Choroid plexus epithelial cell (primary cell): Measurements from ENCODE around the gene TRIM33.

ENCODE experiments used
- DNase-seq: peaks from one replicate; pipeline ENCODE4 v3.0.0-alpha.2; 2010; ENCODE audit warnings: low read depth
- H3K4me3 ChIP-seq: 2 replicates; pipeline ENCODE4 v1.5.1; 2011; ENCODE audit warnings: low read depth, mild to moderate bottlenecking, control low read depth, low read length, moderate library complexity
- TF ChIP-seq, protein P1 (sequence below): conservative IDR thresholded peaks from 2 replicates; pipeline ENCODE4 v1.5.1; 2011; ENCODE audit warnings: low read depth, mild to moderate bottlenecking, control low read depth, inconsistent platforms, low read length, moderate library complexity

Gene TRIM33

DNA sequence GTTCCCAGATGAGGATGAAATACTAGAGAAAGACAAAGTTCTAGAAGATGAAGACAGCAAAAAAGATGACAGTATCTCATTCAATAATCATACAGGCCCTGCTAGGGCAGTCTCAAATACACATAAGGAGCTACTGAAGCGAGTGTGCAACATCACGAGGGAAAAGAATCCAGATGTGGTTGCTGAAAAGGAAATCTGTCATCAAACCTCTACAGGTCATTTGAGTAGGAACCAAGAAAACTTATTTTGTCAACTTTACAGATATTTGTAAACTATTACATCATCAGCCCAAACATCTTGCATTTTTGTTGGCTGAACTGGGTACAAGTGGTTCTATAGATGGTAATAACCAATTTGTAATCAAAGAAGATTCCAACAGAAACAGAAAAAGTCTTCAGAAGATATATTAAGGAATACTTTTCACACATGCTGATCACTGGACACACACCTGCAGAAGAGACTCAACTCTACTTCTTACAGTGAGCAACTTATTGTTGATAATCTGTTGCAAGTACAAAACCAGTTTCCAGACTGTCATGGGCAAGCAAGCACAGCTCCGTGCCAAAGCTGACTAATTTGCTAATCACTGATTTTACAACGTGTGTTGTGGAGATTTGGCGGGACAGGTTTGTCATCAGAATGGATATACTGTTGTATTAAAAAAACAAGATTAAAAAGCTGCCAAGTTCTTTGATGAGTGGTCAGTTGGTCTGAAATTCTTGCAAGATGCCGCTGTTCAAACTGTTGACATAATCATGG, 42.1 kb downstream of the TRIM33 start:
- DNase-seq, result peak; percentile 57
- TF ChIP-seq, protein P1, sequence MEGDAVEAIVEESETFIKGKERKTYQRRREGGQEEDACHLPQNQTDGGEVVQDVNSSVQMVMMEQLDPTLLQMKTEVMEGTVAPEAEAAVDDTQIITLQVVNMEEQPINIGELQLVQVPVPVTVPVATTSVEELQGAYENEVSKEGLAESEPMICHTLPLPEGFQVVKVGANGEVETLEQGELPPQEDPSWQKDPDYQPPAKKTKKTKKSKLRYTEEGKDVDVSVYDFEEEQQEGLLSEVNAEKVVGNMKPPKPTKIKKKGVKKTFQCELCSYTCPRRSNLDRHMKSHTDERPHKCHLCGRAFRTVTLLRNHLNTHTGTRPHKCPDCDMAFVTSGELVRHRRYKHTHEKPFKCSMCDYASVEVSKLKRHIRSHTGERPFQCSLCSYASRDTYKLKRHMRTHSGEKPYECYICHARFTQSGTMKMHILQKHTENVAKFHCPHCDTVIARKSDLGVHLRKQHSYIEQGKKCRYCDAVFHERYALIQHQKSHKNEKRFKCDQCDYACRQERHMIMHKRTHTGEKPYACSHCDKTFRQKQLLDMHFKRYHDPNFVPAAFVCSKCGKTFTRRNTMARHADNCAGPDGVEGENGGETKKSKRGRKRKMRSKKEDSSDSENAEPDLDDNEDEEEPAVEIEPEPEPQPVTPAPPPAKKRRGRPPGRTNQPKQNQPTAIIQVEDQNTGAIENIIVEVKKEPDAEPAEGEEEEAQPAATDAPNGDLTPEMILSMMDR, result no peak
- H3K4me3 ChIP-seq, result no peak overlapping the region

DNA sequence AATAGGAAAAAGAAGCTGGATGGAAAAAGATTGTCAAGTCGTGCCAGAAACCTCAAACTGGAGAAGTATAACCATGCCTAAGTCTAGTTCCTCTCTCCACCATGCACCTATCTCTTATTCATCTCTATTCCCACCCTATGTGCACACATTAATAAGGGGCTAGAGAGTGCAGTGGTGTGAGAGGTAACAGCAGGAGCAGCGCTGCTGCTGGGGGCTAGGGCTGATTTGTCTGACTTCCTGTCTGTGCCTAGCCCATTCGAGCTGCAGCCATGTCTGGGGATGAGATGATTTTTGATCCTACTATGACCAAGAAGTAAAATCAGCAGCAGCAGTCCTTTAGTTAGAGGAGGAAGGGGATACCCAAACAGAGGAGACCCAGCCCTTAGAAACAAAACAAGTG, 43.0 kb downstream of the TRIM33 start:
- TF ChIP-seq, protein P1, result no peak
- no peak overlapping the region for H3K4me3 ChIP-seq
- DNase-seq, result no peak

DNA sequence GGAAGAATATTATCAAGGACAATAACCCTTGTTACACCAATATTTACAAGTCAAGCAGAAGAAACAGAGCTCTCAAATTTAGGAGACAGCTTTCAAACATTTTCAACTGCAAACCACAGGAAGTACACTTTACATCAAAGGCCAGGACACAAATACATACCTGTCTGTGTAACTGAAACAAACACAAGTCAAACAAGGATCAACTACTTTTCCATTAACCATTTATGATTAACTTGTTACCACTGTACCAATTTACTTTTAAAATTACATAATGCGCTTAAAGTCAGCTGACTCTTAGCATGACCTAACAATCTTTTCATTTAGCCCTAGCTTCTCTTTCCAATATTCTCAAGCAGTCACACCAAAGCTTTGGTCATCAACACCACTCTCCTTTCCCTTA, 43.5 kb downstream of the TRIM33 start:
- TF ChIP-seq, protein P1, result no peak
- H3K4me3 ChIP-seq, result no peak overlapping the region
- DNase-seq, result no peak

DNA sequence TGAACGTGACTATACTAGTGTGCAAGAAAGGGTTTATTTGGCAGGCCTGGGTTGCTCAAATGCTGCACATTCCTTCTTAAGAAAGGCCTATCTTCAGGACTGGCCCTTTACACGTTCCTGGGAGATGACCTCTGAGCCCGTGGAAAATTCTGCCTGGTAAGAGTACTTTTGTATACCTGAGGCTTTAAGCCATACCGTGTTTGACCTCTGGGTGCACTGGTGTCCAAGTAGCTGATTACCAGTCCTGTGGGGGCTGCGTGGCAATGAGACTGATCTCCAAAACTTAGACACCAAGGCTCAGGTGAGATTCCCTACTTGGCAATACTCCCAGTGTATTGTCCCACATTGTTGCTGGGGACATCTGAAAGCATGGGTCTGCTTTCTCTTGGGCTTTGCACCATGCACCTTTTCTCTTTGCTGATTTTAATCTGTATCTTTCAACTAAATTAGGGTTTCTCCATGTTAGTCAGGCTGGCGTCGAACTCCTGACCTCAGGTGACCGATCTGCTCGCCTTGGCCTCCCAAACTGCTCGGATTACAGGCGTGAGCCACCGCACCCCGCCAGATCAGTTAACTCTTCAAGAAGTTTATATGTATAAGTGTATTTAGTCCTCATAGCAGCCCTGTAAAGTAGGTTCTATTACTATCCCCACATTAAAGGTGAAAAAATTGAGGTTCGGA, 44.5 kb downstream of the TRIM33 start:
- peak; percentile 13 for DNase-seq
- TF ChIP-seq, protein P1, result no peak
- no peak overlapping the region for H3K4me3 ChIP-seq

DNA sequence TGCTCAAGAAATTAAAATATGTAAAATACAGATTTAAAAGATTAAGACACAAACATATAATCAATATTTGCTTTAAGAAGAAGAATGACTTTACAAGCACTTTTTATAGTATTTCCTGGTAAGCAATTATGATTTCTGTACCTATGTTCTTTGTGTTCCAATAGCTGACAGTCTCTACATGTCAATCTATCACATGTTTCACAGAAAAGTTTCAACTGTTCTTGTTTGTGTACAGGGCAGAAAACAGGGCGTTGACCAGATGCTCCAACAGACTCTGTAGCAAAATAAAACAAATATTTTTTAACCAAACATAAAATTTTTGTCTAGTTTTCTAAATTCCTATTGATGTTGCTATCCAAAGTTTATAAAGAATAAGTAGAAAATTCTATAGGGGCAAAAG, 48.0 kb downstream of the TRIM33 start:
- TF ChIP-seq, protein P1, result no peak
- no peak for DNase-seq

DNA sequence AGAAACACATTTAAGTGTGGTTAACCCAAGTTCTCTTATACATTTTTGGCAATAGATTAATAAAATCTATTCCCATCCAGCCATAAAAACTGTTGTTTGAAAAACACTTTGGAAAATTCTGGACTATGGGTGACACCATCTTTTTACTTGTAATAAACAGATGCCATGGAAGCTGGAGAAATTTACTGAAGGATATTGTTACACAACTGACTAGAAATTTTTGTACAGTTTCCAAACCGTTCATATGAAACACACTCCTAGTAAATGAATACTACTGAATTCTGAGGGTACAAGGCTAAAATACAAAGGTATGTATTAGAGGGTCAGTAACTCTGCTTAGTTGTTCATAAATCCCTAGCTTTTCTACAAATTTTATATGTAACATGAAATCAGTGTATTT, 48.7 kb downstream of the TRIM33 start:
- DNase-seq, result peak; percentile 26
- no peak overlapping the region for H3K4me3 ChIP-seq
- TF ChIP-seq, protein P1, result no peak

More for the DNA sequence above, 48.0 kb downstream of the TRIM33 start:
- H3K4me3 ChIP-seq, result no peak overlapping the region

DNA sequence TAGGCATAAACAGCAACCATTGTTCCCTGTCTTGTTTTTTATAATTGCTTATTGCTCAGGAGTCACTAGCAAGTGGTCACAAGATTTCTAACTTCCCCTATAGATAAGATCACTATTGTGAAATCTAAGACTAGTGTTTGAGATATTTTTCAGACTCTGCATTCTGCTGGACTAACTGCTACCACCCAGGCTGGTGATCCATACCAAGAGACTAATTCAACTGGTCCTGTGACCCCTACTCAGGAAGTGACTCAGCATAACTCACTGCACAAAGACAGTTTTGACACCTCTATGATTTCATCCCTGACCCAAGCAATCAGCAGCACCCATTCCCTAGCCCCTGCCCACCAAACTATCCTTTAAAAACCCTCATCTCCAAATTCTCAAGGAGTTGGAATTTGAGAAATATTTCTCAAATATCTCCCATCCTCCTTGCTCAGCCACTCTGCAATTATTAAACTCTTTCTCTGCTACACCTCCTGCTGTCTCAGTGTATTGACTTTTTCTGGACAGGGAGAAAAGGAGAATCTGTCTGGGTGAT, 52.7 kb downstream of the TRIM33 start:
- peak; percentile 92 for DNase-seq
- TF ChIP-seq, protein P1, result no peak
- no peak overlapping the region for H3K4me3 ChIP-seq
